Jurkat, Clone E6-1 (cell line): Measurements from ENCODE around the gene IRS1.
A peak's percentile ranks its signal among the peaks of the same experiment; 100 is the strongest.

Experiments used
- DNase-seq: peaks from one replicate; pipeline ENCODE4 v3.0.0-alpha.2; 2011; ENCODE audit warnings: low read depth, low spot score
- H3K4me3 ChIP-seq: 2 replicates; pipeline ENCODE4 v1.5.1; 2011; ENCODE audit warnings: mild to moderate bottlenecking, low read length, control low read depth, moderate library complexity

The IRS1 gene

GRCh38 chr2:226738821-226739544 is 60.6 kb downstream of the IRS1 start:
- DNase-seq: peak; percentile 10

GRCh38 chr2:226738191-226738820 is 61.3 kb downstream of the IRS1 start:
- DNase-seq: no peak
- H3K4me3 ChIP-seq: no peak overlapping the region

More at GRCh38 chr2:226738821-226739544, 60.6 kb downstream of the IRS1 start:
- no peak overlapping the region for H3K4me3 ChIP-seq

GRCh38 chr2:226736382-226736781 is 63.2 kb downstream of the IRS1 start:
- DNase-seq: no peak
- H3K4me3 ChIP-seq: no peak overlapping the region

GRCh38 chr2:226733927-226734564 is 65.6 kb downstream of the IRS1 start:
- no peak for DNase-seq
- no peak overlapping the region for H3K4me3 ChIP-seq

DNA sequence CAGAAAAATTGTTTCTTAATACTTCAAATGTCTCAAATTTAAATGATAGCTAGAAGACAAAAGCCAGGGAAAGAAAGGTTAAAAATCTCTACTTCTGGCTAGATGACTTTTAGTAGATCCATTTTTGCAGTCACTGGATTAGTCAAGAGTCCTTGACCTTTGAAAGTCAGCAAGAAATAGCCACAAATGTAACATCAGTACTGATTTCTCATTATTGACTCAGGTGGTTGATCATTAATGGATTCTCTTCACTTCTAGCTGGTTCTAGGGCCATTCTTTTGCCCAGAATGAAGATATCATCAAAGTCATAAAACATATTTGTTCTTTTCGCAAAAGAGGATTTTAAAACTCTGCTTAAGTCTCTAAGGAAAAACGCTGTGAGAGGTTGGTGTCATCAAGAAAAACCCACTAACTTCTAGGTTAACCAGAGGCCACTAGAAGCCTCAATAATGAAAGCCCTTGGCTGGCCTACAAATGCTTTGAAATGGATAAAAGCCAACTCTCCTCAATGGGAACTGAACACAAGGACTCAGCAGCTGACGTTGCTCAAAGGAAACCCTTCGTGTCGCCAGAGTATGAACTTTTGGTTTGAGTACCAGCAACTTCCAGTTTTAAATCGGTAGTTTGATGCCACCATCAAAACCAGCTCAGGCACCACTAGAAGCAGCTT is 66.3 kb downstream of the IRS1 start:
- no peak overlapping the region for H3K4me3 ChIP-seq
- DNase-seq: no peak

GRCh38 chr2:226732478-226733188 is 67.0 kb downstream of the IRS1 start:
- H3K4me3 ChIP-seq: no peak overlapping the region
- no peak for DNase-seq

GRCh38 chr2:226730481-226730880 is 69.1 kb downstream of the IRS1 start:
- H3K4me3 ChIP-seq: no peak overlapping the region
- DNase-seq: no peak

DNA sequence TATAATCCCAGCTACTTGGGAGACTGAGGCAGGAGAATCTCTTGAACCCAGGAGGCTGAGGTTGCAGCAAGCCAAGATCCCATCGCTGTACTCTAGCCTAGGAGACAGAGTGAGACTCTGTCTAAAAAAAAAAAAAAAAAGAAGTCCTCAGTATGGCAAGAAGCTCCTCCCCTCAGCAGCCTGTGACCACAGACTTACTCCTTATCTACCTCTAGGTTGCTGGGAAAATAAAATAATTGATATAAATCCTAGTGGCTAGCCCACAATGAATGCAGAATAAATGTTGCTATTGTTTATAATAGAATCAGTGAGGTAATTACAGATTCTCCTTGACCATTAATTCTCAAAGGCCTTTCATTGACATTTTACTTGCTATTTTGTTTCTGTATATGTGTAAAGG is 70.6 kb downstream of the IRS1 start:
- no peak overlapping the region for H3K4me3 ChIP-seq
- DNase-seq: no peak

DNA sequence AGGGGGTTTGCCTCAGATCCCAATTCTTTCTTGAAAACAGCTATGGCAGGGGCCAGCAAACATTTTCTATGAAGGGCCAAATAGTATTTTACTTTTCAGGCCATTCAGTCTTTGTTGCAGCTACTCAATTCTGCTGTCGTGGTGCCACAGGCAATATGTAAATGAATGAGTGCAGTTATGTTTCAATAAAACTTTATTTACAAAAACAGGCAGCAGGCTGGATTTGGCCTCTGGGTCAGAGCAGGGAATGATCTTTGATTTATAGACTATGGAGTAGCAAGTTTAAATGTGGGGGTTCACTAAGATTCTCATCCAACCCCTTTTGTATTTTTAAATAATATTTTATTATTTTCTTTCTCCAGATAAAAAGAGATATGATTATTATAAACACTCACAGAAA is 72.4 kb downstream of the IRS1 start:
- DNase-seq: no peak

GRCh38 chr2:226726546-226726945 is 73.1 kb downstream of the IRS1 start:
- no peak for DNase-seq
- H3K4me3 ChIP-seq: no peak overlapping the region

More for the DNA sequence above, 72.4 kb downstream of the IRS1 start:
- H3K4me3 ChIP-seq: no peak overlapping the region

DNA sequence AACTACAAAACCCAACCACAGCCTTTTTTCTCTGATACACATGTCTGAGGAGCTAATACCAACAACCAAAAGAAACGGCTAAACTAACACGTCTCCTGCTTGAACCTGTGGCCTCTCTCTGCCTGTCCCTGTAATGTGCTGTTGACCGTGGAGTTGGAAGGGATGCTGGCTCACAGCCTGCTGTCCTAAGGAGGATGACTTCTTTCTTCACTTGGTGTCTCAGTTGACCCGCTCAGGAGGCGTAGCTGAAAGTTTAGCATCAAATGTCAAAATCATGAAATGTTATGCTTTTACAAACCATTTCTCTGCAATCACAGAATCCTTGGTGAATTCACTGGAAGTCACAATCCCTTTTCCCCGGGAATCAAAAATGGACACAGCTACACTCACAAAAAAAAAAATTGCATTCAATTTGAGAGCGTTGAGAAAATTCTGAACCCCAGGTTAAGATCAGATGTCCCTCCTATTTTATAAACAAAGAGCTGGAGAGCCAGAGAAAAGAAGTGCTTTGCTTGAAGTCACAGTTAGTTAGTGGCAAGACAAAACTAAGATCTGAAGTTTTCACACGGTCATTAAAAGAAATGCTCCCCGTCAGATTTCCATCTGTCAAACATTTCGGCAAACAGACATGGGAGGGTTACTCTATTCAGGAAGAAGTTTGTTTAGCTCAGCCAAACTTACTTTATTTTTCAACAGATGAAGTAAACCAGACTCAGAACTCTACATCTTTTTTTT is 74.3 kb downstream of the IRS1 start:
- no peak for DNase-seq

GRCh38 chr2:226721541-226721940 is 78.1 kb downstream of the IRS1 start:
- DNase-seq: no peak
- H3K4me3 ChIP-seq: no peak overlapping the region

More for the DNA sequence above, 74.3 kb downstream of the IRS1 start:
- no peak overlapping the region for H3K4me3 ChIP-seq

GRCh38 chr2:226720948-226721347 is 78.7 kb downstream of the IRS1 start:
- DNase-seq: no peak
- no peak overlapping the region for H3K4me3 ChIP-seq

DNA sequence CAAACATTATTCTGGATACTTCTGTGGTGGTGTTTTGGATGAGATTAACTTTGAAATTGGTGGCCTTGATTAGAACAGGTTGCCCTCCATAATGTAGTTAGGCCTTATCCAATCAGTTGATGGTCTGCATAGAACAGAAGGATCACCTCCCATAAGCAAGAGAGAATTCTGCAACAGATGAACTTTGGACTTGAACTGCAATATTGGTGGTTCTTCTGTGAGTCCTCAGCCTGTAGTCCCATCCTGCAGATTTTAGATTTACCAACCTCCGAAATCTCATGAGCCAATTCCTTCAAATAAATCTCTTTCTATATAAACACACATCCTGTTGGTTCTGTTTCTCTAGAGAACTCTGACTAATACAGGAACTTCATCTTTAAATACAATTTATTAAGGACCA is 81.9 kb downstream of the IRS1 start:
- no peak overlapping the region for H3K4me3 ChIP-seq
- DNase-seq: no peak

DNA sequence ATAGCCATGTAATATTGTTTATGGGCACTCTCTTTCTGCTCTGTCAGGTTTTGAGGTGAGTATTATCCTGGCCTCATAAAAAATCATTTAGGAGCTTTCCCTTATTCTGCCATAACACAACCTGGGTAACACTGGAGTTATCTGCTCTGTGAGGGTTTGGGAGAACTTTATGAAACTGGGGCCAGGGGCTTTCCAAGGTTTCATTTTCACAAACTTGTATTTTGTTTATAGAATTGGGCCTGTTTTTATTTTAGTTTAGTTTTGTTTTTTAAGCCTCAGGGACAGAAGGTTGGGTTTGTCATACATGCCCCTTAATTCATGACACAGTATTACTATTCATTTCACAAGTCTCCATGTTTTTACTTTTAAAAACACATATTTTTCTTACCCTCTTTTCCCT is 83.5 kb downstream of the IRS1 start:
- no peak overlapping the region for H3K4me3 ChIP-seq
- DNase-seq: no peak

DNA sequence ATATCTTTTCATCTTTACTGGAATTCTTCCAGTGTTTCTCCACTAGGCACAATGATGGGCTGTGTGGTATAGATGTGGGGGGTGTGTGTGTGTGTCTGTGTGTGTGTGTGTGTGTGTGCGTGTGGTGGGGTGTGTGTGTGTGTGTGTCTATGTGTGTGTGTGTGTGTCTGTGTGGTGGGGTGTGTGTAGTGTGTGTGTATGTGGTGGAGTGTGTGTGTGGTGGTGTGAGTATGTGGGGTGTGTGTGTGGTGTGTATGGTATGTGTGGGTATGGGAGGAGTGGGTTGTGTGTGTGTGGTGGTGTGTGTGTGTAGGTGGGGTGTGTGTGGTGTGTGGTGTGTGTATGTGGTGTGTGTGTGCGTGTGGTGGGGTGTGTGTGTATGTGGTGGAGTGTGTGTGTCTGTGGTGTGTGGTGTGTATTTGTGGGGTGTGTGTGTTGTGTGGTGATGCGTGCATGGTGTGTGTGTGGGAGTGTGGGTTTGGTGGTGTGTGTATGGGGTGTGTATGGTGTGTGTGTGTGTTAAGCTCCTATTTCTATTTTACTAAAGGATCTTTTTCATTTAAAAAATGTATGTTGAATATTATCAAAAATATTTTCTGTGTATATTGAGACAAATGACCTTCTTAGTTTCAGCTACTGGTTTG is 84.2 kb downstream of the IRS1 start:
- DNase-seq: no peak
- H3K4me3 ChIP-seq: no peak overlapping the region

DNA sequence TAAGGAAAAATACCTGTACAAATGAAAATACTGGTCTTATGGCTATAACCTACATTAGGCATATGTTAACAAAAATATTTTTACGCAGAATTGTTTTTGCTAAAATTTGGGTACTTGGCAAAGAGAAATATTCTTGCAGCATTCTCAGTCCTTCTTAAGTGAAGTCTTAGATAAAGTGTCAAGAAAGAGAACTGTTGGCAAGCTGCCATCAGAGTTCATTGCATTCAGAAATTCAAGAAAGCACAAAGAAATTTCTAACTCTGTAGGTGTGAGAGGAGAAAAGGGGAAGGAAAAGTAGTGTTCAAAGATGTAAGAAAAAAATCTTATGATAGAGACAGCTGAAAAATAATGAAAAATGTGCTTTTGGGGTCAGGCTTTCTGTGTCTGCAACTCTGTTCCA is 86.7 kb downstream of the IRS1 start:
- no peak for DNase-seq
- no peak overlapping the region for H3K4me3 ChIP-seq

GRCh38 chr2:226711606-226712296 is 87.9 kb downstream of the IRS1 start:
- DNase-seq: no peak
- no peak overlapping the region for H3K4me3 ChIP-seq
